Measurements from ENCODE around the gene MYO3A.
"Not testable (repeated sequence)": the region's sequence is repeated elsewhere in the genome, so short reads cannot be mapped to it uniquely, and the experiment has no call there.

Gene MYO3A

GRCh38 chr10:25988583-25988982 is 54.6 kb downstream of the MYO3A start:
- DNase-seq (ENCODE audit: low spot score), result no peak

GRCh38 chr10:25989951-25990350 is 55.9 kb downstream of the MYO3A start:
- no peak for DNase-seq (ENCODE audit: low spot score)

GRCh38 chr10:25999295-25999981 is 65.4 kb downstream of the MYO3A start:
- DNase-seq (ENCODE audit: low spot score), result peak; percentile 66

GRCh38 chr10:26000971-26001370 is 66.9 kb downstream of the MYO3A start:
- DNase-seq (ENCODE audit: low spot score), result no peak

- DNase-seq (ENCODE audit: low spot score), result not testable (repeated sequence)
Measured at GRCh38 chr10:26002466-26002865, 68.4 kb downstream of the MYO3A start.

- DNase-seq (ENCODE audit: low spot score), result no peak
Measured at GRCh38 chr10:26015092-26015491, 81.1 kb downstream of the MYO3A start.

GRCh38 chr10:26022831-26023230 is 88.8 kb downstream of the MYO3A start:
- DNase-seq (ENCODE audit: low spot score), result no peak

GRCh38 chr10:26024303-26024702 is 90.3 kb downstream of the MYO3A start:
- no peak for DNase-seq (ENCODE audit: low spot score)

GRCh38 chr10:26025523-26025922 is 91.5 kb downstream of the MYO3A start:
- no peak for DNase-seq (ENCODE audit: low spot score)

- no peak for DNase-seq (ENCODE audit: low spot score)
Measured at GRCh38 chr10:26029858-26030257, 95.8 kb downstream of the MYO3A start.

- no peak for DNase-seq (ENCODE audit: low spot score)
Measured at GRCh38 chr10:26031300-26031699, 97.3 kb downstream of the MYO3A start.

GRCh38 chr10:26043469-26043868 is 109.4 kb downstream of the MYO3A start:
- DNase-seq (ENCODE audit: low spot score), result no peak

GRCh38 chr10:26044141-26044749 is 110.2 kb downstream of the MYO3A start:
- no peak for DNase-seq (ENCODE audit: low spot score)

- DNase-seq (ENCODE audit: low spot score), result no peak
Measured at GRCh38 chr10:26046073-26046700, 112.2 kb downstream of the MYO3A start.

GRCh38 chr10:26048756-26049155 is 114.7 kb downstream of the MYO3A start:
- DNase-seq (ENCODE audit: low spot score), result no peak

- no peak for DNase-seq (ENCODE audit: low spot score)
Measured at GRCh38 chr10:26052326-26052725, 118.3 kb downstream of the MYO3A start.

GRCh38 chr10:26057466-26057865 is 123.4 kb downstream of the MYO3A start:
- DNase-seq (ENCODE audit: low spot score), result no peak

- DNase-seq (ENCODE audit: low spot score), result no peak
Measured at GRCh38 chr10:26064106-26064505, 130.1 kb downstream of the MYO3A start.

GRCh38 chr10:26067680-26068079 is 133.7 kb downstream of the MYO3A start:
- DNase-seq (ENCODE audit: low spot score), result no peak

- not testable (repeated sequence) for DNase-seq (ENCODE audit: low spot score)
Measured at GRCh38 chr10:26080971-26081370, 146.9 kb downstream of the MYO3A start.

GRCh38 chr10:26081459-26081858 is 147.4 kb downstream of the MYO3A start:
- no peak for DNase-seq (ENCODE audit: low spot score)

- DNase-seq (ENCODE audit: low spot score), result no peak
Measured at GRCh38 chr10:26085549-26085948, 151.5 kb downstream of the MYO3A start.

GRCh38 chr10:26087666-26088065 is 153.6 kb downstream of the MYO3A start:
- DNase-seq (ENCODE audit: low spot score), result peak; percentile 41
